Mucosa of gallbladder (tissue), 1 donor: ENCODE measurements around the gene NBPF4. TPM values are rescaled to one million over a fixed set of nuclear protein-coding genes. Genes with fewer than 3 reads are reported as not detected.
A peak's percentile ranks its signal among the peaks of the same experiment; 100 is the strongest.
"Not testable (repeated sequence)": the region's sequence is repeated elsewhere in the genome, so short reads cannot be mapped to it uniquely, and the experiment has no call there.

Source experiments
- DNase-seq: peaks from one replicate; pipeline ENCODE4 v3.0.0-alpha.2; 2020; ENCODE audit warnings: low spot score
- total RNA-seq: library from RNA; stranded (reverse); gene quantifications from one replicate; pipeline ENCODE4 v1.2.1, GENCODE V29; 2021
- donor health status: DM: no; HTN: no; CAD: no.

Gene NBPF4
- total RNA-seq, 1 donor from 2014 or later, result not detected

DNA sequence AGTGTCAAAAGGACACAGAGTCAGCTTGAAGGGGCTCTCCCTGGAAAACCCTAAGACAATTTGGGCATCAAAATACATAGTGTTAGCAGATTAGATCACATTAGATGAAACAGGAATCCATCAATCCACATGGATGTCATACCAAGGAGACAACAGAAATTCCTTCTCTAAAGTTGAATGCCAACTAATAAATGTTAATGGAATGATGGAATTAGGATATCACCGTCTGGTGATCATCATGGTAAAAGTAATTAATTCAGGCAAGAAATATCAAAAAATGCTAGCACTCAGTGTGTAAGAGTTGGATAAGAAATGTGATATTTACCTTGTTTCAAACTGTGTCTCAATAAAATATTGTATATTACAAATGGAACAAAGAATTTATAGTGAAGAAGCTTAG, 32.9 kb downstream of the NBPF4 start:
- no peak for DNase-seq

GRCh38 chr1:108209456-108210108, 34.3 kb downstream of the NBPF4 start:
- DNase-seq, result no peak

DNA sequence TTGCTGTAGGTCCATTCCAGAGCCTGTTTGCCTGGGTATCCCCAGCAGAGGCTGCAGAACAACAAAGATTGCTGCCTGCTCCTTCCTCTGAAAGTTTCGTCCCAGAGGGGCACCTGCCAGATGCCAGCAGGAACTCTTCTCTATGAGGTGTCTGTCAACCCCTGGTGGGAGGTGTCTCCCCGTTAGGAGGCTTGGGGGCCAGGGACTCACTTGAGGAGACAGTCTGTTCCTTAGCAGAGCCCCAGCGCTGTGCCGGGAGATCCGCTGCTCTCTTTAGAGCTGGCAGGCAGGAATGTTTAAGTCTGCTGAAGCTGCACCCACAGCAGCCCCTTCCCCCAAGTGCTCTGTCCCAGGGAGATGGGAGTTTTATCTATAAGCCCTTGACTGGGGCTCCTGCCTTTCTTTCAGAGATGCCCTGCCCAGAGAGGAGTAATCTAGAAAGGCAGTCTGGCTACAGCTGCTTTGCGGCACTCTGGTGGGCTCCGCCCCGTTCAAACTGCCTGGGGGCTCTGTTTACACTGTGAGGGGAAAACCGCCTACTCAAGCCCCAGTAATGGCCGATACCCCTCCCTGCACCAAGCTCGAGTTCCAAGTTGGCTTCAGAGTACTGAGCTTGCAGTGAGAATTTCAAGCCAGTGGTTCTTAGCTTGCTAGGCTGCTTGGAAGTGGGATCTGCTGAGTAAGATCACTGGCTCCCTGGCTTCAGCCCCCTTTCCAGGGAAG, 35.0 kb downstream of the NBPF4 start:
- DNase-seq, result no peak

- DNase-seq, result not testable (repeated sequence)
These were observed 40.3 kb downstream of the NBPF4 start for GRCh38 chr1:108203582-108203981.

GRCh38 chr1:108201687-108202086, 42.2 kb downstream of the NBPF4 start:
- no peak for DNase-seq

DNA sequence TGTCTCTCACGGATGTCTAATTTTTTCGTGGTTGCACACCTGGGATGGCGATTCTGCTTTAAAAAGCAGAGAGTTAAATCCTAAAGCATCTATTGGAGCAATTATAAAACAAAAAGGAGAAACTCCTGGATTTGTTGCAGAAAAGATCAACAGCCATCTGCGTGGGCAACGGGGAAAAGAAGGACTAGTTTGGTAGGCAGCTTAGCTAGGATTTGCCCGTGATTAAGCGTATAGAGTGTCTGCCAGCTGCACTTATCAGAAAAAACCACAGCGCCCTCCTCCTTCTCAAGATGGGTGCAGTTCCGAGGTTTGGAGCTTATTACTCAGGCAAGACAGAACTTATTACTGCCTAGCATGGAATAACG, 43.2 kb downstream of the NBPF4 start:
- peak; percentile 50 for DNase-seq

DNA sequence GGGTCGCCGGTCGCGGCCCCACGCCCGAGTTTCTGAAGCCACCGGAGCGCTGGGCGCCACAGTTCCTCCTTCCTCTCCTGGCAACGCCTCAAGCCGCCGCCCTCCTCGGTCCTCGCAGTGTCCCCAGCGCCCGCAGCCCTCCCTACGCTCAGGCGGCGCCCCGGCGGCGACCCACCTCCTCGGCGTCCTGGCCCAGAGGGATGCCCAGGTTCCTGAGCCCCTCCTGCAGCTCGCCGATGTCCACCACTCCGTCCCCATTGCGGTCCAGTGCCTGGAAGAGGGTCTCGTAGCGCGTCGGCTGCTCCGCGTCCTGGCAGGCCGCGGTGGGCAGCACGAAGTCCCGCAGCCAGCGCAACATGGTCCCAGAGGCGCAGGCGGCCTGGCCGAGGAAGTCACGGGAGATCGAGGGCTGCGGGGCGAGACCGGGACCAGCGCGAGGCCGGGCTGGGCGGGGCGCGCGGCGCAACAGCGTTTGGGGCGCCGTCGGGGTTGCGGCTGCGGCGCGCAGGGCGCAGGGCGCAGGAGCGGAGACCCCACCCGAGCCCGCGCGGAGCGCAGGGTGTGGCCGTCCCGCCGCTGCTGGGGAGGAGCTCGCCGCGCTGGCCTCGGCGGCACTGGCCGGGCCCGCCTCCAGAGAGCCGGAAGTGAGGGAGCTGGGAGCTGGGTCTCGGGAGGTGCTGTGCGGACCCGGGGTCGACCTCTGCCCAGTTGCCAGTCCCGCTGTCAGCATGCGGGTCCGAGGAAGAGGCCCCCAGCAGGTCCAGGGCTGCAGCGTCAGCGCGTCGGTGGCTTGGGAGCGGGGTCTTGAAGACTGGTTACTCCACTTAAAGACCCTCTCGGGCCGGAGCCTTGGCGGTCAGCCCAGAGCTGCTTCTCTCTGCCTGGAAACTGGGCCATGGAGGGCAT, 43.8 kb downstream of the NBPF4 start, which contains the start of gene SLC25A24:
TSS of gene SLC25A24 (minus strand) at position 563 of the 906 bp plus-strand sequence. CDS start at position 358, 205 bp downstream.
- peak; percentile 78 for DNase-seq

- peak; percentile 70 for DNase-seq
These were observed 44.6 kb downstream of the NBPF4 start for GRCh38 chr1:108199201-108199691.

DNA sequence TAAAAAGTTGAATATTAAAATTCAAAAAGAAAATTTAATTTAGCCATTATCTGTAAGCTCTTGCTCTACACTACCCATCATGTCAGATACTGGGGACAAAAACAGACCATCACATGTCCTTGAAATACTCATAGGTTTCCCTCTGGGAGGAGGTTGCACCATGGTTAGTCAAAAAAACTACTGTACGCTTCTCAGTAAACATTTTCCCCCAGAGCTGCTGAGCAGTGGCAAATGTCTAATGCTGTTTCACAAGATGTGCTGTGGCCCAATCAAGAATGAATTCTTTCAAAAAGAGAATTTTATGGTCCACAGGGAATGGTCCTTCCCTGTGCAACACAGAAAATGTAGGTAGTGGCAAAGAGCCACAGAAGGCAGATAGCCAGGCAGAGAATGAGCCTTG, 49.8 kb downstream of the NBPF4 start:
- DNase-seq, result no peak

- DNase-seq, result no peak
These were observed 50.5 kb downstream of the NBPF4 start for GRCh38 chr1:108193333-108193732.

GRCh38 chr1:108192581-108192980, 51.3 kb downstream of the NBPF4 start:
- no peak for DNase-seq

- DNase-seq, result no peak
These were observed 53.0 kb downstream of the NBPF4 start for GRCh38 chr1:108190686-108191416.

GRCh38 chr1:108190001-108190634, 53.8 kb downstream of the NBPF4 start:
- no peak for DNase-seq

- DNase-seq, result no peak
These were observed 55.1 kb downstream of the NBPF4 start for GRCh38 chr1:108188801-108189200.

GRCh38 chr1:108182959-108183700, 60.7 kb downstream of the NBPF4 start:
- DNase-seq, result no peak

DNA sequence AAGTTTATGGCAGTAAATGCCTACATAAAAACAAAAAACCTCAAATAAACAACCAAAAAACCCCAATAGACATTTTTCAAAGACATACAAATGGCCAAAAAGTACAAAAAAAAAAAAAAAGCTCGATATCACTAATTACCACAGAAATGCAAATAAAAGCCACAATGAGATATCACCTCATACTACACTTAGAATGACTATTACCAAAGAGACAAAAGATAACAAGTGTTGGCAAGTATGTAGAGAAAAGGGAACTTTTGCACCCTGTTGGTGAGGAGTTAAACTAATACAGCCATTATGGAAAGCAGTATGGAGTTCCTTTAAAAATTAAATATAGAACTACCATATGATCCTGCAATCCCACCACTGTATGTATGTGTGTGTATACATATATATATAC, 64.9 kb downstream of the NBPF4 start:
- DNase-seq, result no peak
